ENCODE data around the gene RAB28.

The RAB28 gene

DNA sequence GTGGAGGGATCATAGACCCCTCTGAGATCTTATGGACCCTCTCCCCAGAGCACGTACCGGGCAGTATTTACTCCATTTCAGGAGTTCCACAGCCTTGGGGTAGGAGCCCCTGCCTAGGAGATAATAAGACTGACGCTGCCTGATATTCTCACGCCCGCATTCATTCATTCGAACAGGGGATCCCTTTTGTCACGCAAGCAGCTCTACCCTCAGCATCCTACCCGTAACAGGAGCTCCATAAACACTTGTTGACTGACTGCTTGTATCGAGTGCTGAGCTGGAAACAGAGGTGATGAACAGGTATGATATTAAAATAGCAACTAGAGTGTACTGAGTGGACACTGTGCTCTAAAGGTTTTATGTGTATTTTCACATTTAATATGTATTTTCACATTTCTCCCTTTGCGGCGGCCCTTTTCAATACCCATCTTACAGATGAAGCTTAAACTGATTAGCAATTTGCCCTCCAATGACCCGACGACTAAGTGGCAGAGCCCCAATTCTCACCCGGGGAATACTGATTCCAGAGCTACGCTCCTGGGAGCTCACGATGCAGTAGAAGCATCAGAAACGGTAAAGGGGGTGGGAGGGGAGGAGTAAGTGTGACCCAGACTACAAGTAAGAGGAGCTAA is 888 bp downstream of the RAB28 start:
- peak overlapping the region; percentile 66 to 88 (median 82) for H3K9ac ChIP-seq (ENCODE audit: low read length in 5 of 5)
- H3K36me3 ChIP-seq (ENCODE audit: control insufficient read depth in 5 of 5, insufficient read depth in 5 of 5, low read length in 5 of 5), result peaks cover 0 to 6% (median 0%) of the 10 kb centered on the region in 5 donors
- peak overlapping the region; percentile 83 for H3K27ac ChIP-seq (ENCODE audit: low read depth, low read length)
- peaks cover 0 to 2% (median 0%) of the 10 kb centered on the region in 5 donors for H3K27me3 ChIP-seq (ENCODE audit: control insufficient read depth in 5 of 5, insufficient read depth in 4 of 5, low read length in 5 of 5)
- peaks cover 0 to 1% (median 0%) of the 10 kb centered on the region in 5 donors for H3K9me3 ChIP-seq (ENCODE audit: control insufficient read depth in 5 of 5, low read length in 5 of 5)
- peaks cover 7 to 21% (median 18%) of the 10 kb centered on the region in 5 donors for H3K4me1 ChIP-seq (ENCODE audit: control insufficient read depth in 5 of 5, insufficient read depth in 5 of 5, low read length in 5 of 5)
- peak overlapping the region; percentile 78 to 84 (median 80) for H3K4me3 ChIP-seq (ENCODE audit: low read depth in 1 of 5, low read length in 5 of 5)

DNA sequence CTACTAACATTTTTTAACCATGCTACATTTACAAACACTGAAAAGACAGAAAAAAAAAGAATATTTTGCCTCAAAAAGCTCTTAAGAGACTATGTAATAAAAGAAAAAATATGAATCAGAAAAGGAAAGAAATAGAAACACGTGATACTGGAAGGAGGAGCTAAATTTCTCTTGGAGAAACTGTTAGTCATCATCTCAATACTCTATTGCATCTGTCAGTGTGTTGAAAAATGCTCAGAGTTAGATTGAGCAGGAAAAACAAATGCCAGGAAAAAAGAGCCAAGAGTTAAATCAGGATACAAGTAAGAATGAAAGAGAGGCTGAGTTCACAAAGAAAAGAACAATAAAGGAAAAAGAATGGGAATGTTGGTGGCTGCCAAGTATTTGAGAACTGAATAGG is 2.6 kb downstream of the RAB28 start:
- H3K27me3 ChIP-seq (ENCODE audit: control insufficient read depth in 5 of 5, insufficient read depth in 4 of 5, low read length in 5 of 5), result no peaks in the 10 kb centered on the region
- peak overlapping the region; percentile 6 for H3K27ac ChIP-seq (ENCODE audit: low read depth, low read length)
- H3K9me3 ChIP-seq (ENCODE audit: control insufficient read depth in 5 of 5, low read length in 5 of 5), result no peaks in the 10 kb centered on the region
- no peak overlapping the region for H3K4me3 ChIP-seq (ENCODE audit: low read depth in 1 of 5, low read length in 5 of 5)
- no peak overlapping the region for H3K9ac ChIP-seq (ENCODE audit: low read length in 5 of 5)
- H3K4me1 ChIP-seq (ENCODE audit: control insufficient read depth in 5 of 5, insufficient read depth in 5 of 5, low read length in 5 of 5), result peaks cover 7 to 21% (median 18%) of the 10 kb centered on the region in 5 donors
- peaks cover 0 to 8% (median 0%) of the 10 kb centered on the region in 5 donors for H3K36me3 ChIP-seq (ENCODE audit: control insufficient read depth in 5 of 5, insufficient read depth in 5 of 5, low read length in 5 of 5)

DNA sequence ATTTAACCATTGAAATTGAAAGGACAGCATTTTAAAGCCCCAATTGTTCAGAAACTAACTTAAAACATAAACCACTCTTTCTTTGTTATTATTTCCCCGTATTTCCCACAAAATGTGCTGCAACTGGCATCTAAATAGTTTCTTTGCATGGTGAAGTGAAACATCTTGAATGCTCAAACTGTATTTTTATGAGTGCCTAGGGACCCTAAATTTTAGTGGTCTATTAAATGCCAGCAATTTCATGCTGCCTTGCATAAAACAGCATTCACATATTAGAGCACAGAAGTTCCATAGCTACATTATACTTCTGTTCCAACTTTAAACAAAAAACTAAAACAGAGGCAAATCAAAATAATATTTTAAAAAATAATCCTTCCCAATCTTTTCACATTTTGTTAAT is 5.4 kb downstream of the RAB28 start:
- Histone ChIP-seq H3K4me3 (ENCODE audit: low read depth in 1 of 5, low read length in 5 of 5) (no peak overlapping the region), H3K27me3 (ENCODE audit: control insufficient read depth in 5 of 5, insufficient read depth in 4 of 5, low read length in 5 of 5) (no peaks in the 10 kb centered on the region), H3K4me1 (ENCODE audit: control insufficient read depth in 5 of 5, insufficient read depth in 5 of 5, low read length in 5 of 5) (peaks cover 5 to 12% (median 11%) of the 10 kb centered on the region in 5 donors), H3K27ac (ENCODE audit: low read depth, low read length) (no peak overlapping the region), H3K9ac (ENCODE audit: low read length in 5 of 5) (no peak overlapping the region), H3K36me3 (ENCODE audit: control insufficient read depth in 5 of 5, insufficient read depth in 5 of 5, low read length in 5 of 5) (peaks cover 0 to 16% (median 3%) of the 10 kb centered on the region in 5 donors), H3K9me3 (ENCODE audit: control insufficient read depth in 5 of 5, low read length in 5 of 5) (no peaks in the 10 kb centered on the region)

DNA sequence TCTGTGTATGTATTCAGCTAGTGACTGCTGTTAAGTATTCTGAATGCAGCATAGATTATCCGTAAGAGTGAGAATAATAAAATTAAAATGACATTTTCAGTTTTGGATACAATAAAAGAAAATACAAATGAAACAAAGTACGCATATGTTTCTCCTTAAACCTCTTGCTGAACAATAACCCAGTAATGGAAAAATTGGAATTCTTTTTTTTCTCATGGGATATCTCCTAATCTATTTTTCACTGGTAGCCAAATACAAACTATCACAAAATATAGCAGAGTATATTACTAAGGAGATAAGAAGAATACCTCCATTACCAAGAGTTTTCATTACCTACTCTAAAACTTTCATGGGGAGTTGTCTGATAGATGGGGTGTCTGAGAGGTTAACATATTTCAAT is 6.0 kb downstream of the RAB28 start:
- Histone ChIP-seq H3K27ac (ENCODE audit: low read depth, low read length) (no peak overlapping the region), H3K9ac (ENCODE audit: low read length in 5 of 5) (no peak overlapping the region), H3K36me3 (ENCODE audit: control insufficient read depth in 5 of 5, insufficient read depth in 5 of 5, low read length in 5 of 5) (peaks cover 0 to 16% (median 3%) of the 10 kb centered on the region in 5 donors), H3K27me3 (ENCODE audit: control insufficient read depth in 5 of 5, insufficient read depth in 4 of 5, low read length in 5 of 5) (no peaks in the 10 kb centered on the region), H3K4me3 (ENCODE audit: low read depth in 1 of 5, low read length in 5 of 5) (no peak overlapping the region), H3K9me3 (ENCODE audit: control insufficient read depth in 5 of 5, low read length in 5 of 5) (no peaks in the 10 kb centered on the region), H3K4me1 (ENCODE audit: control insufficient read depth in 5 of 5, insufficient read depth in 5 of 5, low read length in 5 of 5) (peaks cover 3 to 6% (median 5%) of the 10 kb centered on the region in 5 donors)

DNA sequence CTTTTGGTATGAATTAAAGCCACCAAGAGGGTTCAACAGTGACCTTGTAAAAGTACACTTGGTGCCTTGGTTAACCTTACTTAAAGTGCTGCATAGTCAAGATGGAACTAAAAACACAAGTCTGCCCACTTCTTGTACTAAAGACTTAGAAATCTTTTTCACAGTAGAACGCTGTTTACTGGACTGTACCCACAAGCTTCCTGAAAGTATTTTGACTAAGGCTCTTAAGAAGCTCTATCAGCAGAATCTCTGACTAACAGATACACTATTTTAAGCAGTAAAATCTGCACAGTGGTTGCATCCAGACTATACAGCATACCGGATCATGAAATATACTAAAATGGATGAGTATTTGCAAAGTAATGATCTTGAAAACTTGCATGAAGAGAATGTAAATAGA is 7.2 kb downstream of the RAB28 start:
- Histone ChIP-seq H3K9ac (ENCODE audit: low read length in 5 of 5) (no peak overlapping the region), H3K4me1 (ENCODE audit: control insufficient read depth in 5 of 5, insufficient read depth in 5 of 5, low read length in 5 of 5) (no peaks in the 10 kb centered on the region), H3K27ac (ENCODE audit: low read depth, low read length) (no peak overlapping the region), H3K36me3 (ENCODE audit: control insufficient read depth in 5 of 5, insufficient read depth in 5 of 5, low read length in 5 of 5) (peaks cover 0 to 19% (median 3%) of the 10 kb centered on the region in 5 donors), H3K27me3 (ENCODE audit: control insufficient read depth in 5 of 5, insufficient read depth in 4 of 5, low read length in 5 of 5) (no peaks in the 10 kb centered on the region), H3K9me3 (ENCODE audit: control insufficient read depth in 5 of 5, low read length in 5 of 5) (no peaks in the 10 kb centered on the region), H3K4me3 (ENCODE audit: low read depth in 1 of 5, low read length in 5 of 5) (no peak overlapping the region)

DNA sequence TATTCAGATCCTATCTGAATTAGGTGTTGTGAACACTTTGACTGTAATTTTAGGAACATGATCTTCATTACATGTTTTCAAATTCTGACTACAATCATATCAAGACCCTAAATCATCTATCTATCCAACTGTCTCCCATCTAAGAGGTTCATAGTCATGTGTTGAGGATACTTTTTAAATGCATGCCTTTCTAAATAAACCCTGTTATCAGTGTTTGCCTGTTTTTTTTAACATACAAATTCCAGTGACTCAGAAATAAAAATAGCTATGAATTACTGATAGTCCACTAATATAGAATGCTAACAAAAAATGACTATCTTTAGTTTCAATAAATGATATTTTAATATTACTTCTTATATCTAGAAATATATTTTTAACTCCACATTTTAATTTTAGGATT is 8.0 kb downstream of the RAB28 start:
- Histone ChIP-seq H3K9ac (ENCODE audit: low read length in 5 of 5) (no peak overlapping the region), H3K4me1 (ENCODE audit: control insufficient read depth in 5 of 5, insufficient read depth in 5 of 5, low read length in 5 of 5) (no peaks in the 10 kb centered on the region), H3K27me3 (ENCODE audit: control insufficient read depth in 5 of 5, insufficient read depth in 4 of 5, low read length in 5 of 5) (no peaks in the 10 kb centered on the region), H3K4me3 (ENCODE audit: low read depth in 1 of 5, low read length in 5 of 5) (no peak overlapping the region), H3K27ac (ENCODE audit: low read depth, low read length) (no peak overlapping the region), H3K36me3 (ENCODE audit: control insufficient read depth in 5 of 5, insufficient read depth in 5 of 5, low read length in 5 of 5) (peaks cover 0 to 19% (median 3%) of the 10 kb centered on the region in 5 donors), H3K9me3 (ENCODE audit: control insufficient read depth in 5 of 5, low read length in 5 of 5) (no peaks in the 10 kb centered on the region)

DNA sequence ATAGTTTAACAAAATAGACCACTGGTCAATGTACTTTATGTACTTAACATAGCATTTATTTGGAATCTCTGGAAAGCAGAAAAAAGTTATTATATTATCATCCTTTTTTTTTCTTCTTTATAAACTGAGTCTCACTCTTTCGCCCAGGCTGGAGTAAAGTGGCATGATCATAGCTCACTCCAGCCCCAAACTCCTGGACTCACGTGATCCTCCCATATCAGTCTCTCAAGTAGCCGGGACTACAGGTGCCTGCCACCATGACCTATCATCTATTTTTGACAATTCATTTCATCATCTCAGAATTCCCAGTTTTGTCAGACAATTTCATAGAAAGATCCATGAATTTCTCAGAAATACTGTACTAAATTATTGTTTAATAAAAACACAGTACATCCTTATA is 12.7 kb downstream of the RAB28 start:
- peaks cover 0 to 11% (median 3%) of the 10 kb centered on the region in 5 donors for H3K36me3 ChIP-seq (ENCODE audit: control insufficient read depth in 5 of 5, insufficient read depth in 5 of 5, low read length in 5 of 5)
- H3K27ac ChIP-seq (ENCODE audit: low read depth, low read length), result no peak overlapping the region
- H3K27me3 ChIP-seq (ENCODE audit: control insufficient read depth in 5 of 5, insufficient read depth in 4 of 5, low read length in 5 of 5), result no peaks in the 10 kb centered on the region

DNA sequence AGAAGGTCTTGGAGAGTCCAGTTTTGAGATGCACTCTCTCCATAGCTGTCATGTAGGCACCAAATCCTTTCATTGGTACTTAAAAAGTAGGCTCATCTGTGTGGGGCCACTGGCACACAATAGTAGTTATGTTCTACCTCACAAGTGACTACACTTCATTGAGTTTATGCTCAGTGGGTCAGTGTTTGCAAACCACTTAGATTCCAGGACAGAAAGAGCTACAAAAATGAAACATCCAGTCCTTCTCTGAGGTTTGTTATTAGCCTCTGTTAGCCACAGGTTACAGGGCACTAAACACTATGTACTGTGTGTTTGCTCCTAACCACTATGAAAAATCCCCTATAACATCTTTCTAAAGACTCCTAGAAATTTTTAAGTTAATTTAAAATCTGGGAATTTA is 13.8 kb downstream of the RAB28 start:
- H3K36me3 ChIP-seq (ENCODE audit: control insufficient read depth in 5 of 5, insufficient read depth in 5 of 5, low read length in 5 of 5), result peaks cover 0 to 15% (median 3%) of the 10 kb centered on the region in 5 donors
- H3K27ac ChIP-seq (ENCODE audit: low read depth, low read length), result no peak overlapping the region
- H3K4me3 ChIP-seq (ENCODE audit: low read depth in 1 of 5, low read length in 5 of 5), result no peak overlapping the region
- H3K27me3 ChIP-seq (ENCODE audit: control insufficient read depth in 5 of 5, insufficient read depth in 4 of 5, low read length in 5 of 5), result no peaks in the 10 kb centered on the region
- H3K4me1 ChIP-seq (ENCODE audit: control insufficient read depth in 5 of 5, insufficient read depth in 5 of 5, low read length in 5 of 5), result no peaks in the 10 kb centered on the region
- no peak overlapping the region for H3K9ac ChIP-seq (ENCODE audit: low read length in 5 of 5)
- H3K9me3 ChIP-seq (ENCODE audit: control insufficient read depth in 5 of 5, low read length in 5 of 5), result no peaks in the 10 kb centered on the region

More for the DNA sequence above, 12.7 kb downstream of the RAB28 start:
- Histone ChIP-seq H3K9me3 (ENCODE audit: control insufficient read depth in 5 of 5, low read length in 5 of 5) (no peaks in the 10 kb centered on the region), H3K4me1 (ENCODE audit: control insufficient read depth in 5 of 5, insufficient read depth in 5 of 5, low read length in 5 of 5) (no peaks in the 10 kb centered on the region), H3K4me3 (ENCODE audit: low read depth in 1 of 5, low read length in 5 of 5) (no peak overlapping the region), H3K9ac (ENCODE audit: low read length in 5 of 5) (no peak overlapping the region)

DNA sequence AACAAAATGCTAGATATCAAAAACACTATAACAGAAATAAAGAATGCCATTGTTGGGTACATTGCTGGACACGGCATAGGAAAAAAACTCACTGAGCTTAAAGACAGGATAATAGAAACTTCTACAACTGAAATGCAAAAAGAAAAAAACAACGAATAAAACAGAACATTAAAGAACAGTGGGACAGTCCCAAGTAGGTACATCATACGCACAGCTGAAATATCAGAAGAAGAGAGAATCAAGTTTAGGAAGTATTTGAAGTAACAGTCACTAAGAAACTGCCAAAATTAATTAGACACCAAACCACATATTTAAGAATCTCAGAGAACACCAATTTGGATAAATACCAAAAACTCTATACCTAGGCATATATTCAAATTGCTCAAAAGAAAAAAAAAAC is 19.2 kb downstream of the RAB28 start:
- Histone ChIP-seq H3K4me1 (ENCODE audit: control insufficient read depth in 5 of 5, insufficient read depth in 5 of 5, low read length in 5 of 5) (no peaks in the 10 kb centered on the region), H3K36me3 (ENCODE audit: control insufficient read depth in 5 of 5, insufficient read depth in 5 of 5, low read length in 5 of 5) (peaks cover 0 to 5% (median 4%) of the 10 kb centered on the region in 5 donors), H3K27ac (ENCODE audit: low read depth, low read length) (no peak overlapping the region), H3K9ac (ENCODE audit: low read length in 5 of 5) (no peak overlapping the region), H3K4me3 (ENCODE audit: low read depth in 1 of 5, low read length in 5 of 5) (no peak overlapping the region), H3K9me3 (ENCODE audit: control insufficient read depth in 5 of 5, low read length in 5 of 5) (no peaks in the 10 kb centered on the region), H3K27me3 (ENCODE audit: control insufficient read depth in 5 of 5, insufficient read depth in 4 of 5, low read length in 5 of 5) (no peaks in the 10 kb centered on the region)

DNA sequence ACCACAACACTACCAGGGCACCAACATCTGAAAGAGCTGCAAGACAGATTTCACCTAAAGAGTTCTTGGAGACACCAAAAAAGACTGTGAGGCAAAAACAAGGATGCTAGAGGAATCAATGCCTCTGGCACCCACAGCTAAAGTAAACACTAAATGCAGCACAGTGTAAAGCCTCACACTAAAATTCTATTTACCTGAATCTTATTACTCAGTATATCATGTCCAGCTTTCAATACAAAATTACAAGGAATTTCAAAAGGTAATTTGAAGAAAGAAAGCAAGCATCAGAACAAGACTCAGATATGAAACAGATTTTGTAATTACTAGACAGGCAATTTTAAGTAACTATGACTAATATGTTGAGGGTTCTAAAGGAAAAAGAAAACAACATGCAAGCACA is 19.6 kb downstream of the RAB28 start:
- H3K36me3 ChIP-seq (ENCODE audit: control insufficient read depth in 5 of 5, insufficient read depth in 5 of 5, low read length in 5 of 5), result peaks cover 0 to 8% (median 4%) of the 10 kb centered on the region in 5 donors
- no peaks in the 10 kb centered on the region for H3K27me3 ChIP-seq (ENCODE audit: control insufficient read depth in 5 of 5, insufficient read depth in 4 of 5, low read length in 5 of 5)
- H3K9ac ChIP-seq (ENCODE audit: low read length in 5 of 5), result no peak overlapping the region
- no peaks in the 10 kb centered on the region for H3K4me1 ChIP-seq (ENCODE audit: control insufficient read depth in 5 of 5, insufficient read depth in 5 of 5, low read length in 5 of 5)
- H3K4me3 ChIP-seq (ENCODE audit: low read depth in 1 of 5, low read length in 5 of 5), result no peak overlapping the region
- no peak overlapping the region for H3K27ac ChIP-seq (ENCODE audit: low read depth, low read length)
- H3K9me3 ChIP-seq (ENCODE audit: control insufficient read depth in 5 of 5, low read length in 5 of 5), result no peaks in the 10 kb centered on the region

Measured in subcutaneous abdominal adipose tissue (tissue), 5 donors.